ENCODE measurements around the gene FEV.

DNA sequence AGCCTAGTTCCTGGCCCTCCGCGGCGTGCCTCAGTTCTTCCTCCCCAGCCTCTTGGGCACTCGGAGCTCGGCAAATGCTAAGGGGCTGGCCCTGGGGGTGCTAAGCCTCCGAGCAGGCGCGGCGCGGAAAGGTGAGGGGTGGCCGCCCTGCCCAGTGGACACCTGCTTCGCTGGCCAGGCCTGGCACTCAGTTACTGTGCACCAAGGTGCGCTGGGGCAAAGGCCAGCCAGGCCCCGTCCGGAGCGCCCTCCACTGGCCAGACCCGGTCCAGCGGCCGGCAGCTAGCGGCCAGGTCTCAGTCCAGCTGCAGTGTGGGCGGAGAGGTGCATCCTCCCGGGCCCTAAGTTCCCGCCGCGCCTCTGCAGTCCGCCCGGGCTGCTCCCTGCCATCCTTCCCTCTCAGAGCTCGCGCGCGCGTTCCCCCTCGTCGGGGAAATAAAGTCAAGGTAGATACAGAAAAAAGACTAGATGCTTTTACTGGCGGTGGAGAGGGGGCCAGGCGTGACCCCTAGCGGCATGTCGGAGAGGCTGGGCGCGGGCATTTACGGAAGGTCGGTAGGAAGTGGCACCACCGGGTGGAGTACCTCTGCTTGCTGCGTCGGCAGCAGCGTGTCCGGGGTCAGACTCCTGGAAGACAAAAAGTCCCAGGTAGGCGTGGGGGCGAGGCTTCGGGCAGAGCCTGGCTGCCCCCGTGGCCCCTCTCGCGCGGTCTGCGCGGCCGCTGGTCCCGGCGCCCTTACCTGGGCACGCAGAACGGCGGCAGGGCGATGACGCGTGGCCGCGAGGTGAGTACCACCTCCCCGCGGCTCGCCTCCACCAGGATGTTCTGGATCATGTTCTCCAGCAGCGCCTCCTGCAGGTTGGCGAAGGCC lies 17.6 kb upstream of the FEV start:
- TF ChIP-seq, protein P1, sequence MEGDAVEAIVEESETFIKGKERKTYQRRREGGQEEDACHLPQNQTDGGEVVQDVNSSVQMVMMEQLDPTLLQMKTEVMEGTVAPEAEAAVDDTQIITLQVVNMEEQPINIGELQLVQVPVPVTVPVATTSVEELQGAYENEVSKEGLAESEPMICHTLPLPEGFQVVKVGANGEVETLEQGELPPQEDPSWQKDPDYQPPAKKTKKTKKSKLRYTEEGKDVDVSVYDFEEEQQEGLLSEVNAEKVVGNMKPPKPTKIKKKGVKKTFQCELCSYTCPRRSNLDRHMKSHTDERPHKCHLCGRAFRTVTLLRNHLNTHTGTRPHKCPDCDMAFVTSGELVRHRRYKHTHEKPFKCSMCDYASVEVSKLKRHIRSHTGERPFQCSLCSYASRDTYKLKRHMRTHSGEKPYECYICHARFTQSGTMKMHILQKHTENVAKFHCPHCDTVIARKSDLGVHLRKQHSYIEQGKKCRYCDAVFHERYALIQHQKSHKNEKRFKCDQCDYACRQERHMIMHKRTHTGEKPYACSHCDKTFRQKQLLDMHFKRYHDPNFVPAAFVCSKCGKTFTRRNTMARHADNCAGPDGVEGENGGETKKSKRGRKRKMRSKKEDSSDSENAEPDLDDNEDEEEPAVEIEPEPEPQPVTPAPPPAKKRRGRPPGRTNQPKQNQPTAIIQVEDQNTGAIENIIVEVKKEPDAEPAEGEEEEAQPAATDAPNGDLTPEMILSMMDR (conservative IDR thresholded peaks at IDR 0.05 in 1 of 2, IDR thresholded peaks at IDR 0.05 in 1 of 2; ENCODE audit: extremely low read depth in 1 of 2, insufficient read depth in 1 of 2, low read depth in 1 of 2, low read length in 2 of 2), result peak; percentile 38 to 62
- TF ChIP-seq EZH2 (IDR thresholded peaks at IDR 0.05; ENCODE audit: borderline replicate concordance, low read length), result no peak
